Testis (tissue), 3 donors: Measurements from ENCODE around the gene PTPRD. TPM values are rescaled to one million over a fixed set of nuclear protein-coding genes. Genes with fewer than 3 reads are reported as not detected.

Source experiments
- DNase-seq: peaks from one replicate; pipeline ENCODE4 v3.0.0-alpha.2; 2019
- H3K27ac ChIP-seq, 2 donors: fragments of 200-600 bp; sonication (generic); one replicate each; pipeline ENCODE4 v1.5.1; 2019
- H3K27me3 ChIP-seq: fragments of 200-600 bp; sonication (generic); one replicate; pipeline ENCODE4 v1.5.1; 2019
- H3K36me3 ChIP-seq: fragments of 200-600 bp; sonication (generic); one replicate; pipeline ENCODE4 v1.5.1; 2017; ENCODE audit warnings: low read depth; ENCODE audit errors: missing control alignments
- H3K4me1 ChIP-seq: fragments of 200-600 bp; sonication (generic); one replicate; pipeline ENCODE4 v1.5.1; 2019
- H3K4me3 ChIP-seq, 2 donors: fragments of 200-600 bp; sonication (generic); one replicate each; pipeline ENCODE4 v1.5.1; 2017 to 2019
- H3K9me3 ChIP-seq: fragments of 200-600 bp; sonication (generic); one replicate; pipeline ENCODE4 v1.5.1; 2017
- POLR2A ChIP-seq: fragments of 450-650 bp; IDR thresholded peaks from one replicate; pipeline ENCODE4 v1.6.1; 2017; ENCODE audit warnings: antibody characterized with exemption, mild to moderate bottlenecking, moderate library complexity
- WGBS, 2 donors: methylation state at CpG; one replicate each; pipeline ENCODE4 v1.1.5; 2018; 5-methylcytosine and 5-hydroxymethylcytosine counted together
- intact Hi-C: fragments of 100-400 bp; cut with DNase I; formaldehyde crosslinking; loops from one replicate; pipeline ENCODE4 v1.15.1; 2023; ENCODE audit warnings: low total_unique reads
- polyA plus RNA-seq: library from polyadenylated mRNA; stranded (reverse); fragments of 350-450 nt; fragmentation: Illumina TruSeq; extraction: RNeasy Lipid Tissue Mini Kit (QIAGEN cat#74804); gene quantifications from one replicate; pipeline ENCODE4 v1.2.3, GENCODE V29; 2014; ENCODE audit warnings: low read depth, low replicate concordance; ENCODE audit not compliant: insufficient read depth
- total RNA-seq, 2 donors: library from RNA; depleted of rRNA; stranded (reverse); fragments of >200 nt; gene quantifications; one replicate each; pipeline ENCODE4 v1.2.3, GENCODE V29; 2016
- TF ChIP-seq, protein P1 (sequence below), 3 experiments: fragments of 450-650 bp in 2 of 3; fragments of 200-600 bp in 1 of 3; sonication (generic) in 1 of 3; IDR thresholded peaks; one replicate each; pipeline ENCODE4 v1.5.1; 2016 to 2019; ENCODE audit warnings: antibody characterized with exemption in 3 of 3, mild to moderate bottlenecking in 2 of 3, moderate library complexity in 1 of 3

Gene PTPRD
- total and polyA plus RNA-seq, 3 donors from 2014 or later, result 15.4 to 33.6 (median 32.5) TPM

DNA sequence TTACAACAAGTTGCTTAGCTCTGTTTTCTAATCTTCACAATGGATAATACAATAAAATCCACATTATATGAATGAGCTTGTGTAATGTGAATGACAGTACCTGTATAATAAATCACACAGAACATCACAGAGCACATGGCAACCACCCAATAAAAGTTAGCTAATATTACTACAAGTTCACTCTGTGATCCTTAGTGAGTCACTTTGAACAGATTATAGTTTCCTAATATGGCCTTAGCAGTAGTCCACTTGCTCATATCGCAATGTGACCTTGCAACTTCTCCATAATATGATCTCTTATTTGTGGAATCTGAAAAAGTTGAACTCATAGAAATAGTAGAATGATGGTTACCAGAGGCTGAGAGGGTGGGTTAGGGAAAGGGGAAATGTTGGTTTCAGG lies 361.3 kb downstream of the PTPRD start:
- Histone ChIP-seq H3K4me3 (no peak overlapping the region), H3K27me3 (no peaks in the 10 kb centered on the region), H3K9me3 (no peaks in the 10 kb centered on the region), H3K27ac (no peak overlapping the region), H3K36me3 (no peaks in the 10 kb centered on the region), H3K4me1 (no peaks in the 10 kb centered on the region)
- intact Hi-C loops, result no loop called here
- TF ChIP-seq, protein P1, sequence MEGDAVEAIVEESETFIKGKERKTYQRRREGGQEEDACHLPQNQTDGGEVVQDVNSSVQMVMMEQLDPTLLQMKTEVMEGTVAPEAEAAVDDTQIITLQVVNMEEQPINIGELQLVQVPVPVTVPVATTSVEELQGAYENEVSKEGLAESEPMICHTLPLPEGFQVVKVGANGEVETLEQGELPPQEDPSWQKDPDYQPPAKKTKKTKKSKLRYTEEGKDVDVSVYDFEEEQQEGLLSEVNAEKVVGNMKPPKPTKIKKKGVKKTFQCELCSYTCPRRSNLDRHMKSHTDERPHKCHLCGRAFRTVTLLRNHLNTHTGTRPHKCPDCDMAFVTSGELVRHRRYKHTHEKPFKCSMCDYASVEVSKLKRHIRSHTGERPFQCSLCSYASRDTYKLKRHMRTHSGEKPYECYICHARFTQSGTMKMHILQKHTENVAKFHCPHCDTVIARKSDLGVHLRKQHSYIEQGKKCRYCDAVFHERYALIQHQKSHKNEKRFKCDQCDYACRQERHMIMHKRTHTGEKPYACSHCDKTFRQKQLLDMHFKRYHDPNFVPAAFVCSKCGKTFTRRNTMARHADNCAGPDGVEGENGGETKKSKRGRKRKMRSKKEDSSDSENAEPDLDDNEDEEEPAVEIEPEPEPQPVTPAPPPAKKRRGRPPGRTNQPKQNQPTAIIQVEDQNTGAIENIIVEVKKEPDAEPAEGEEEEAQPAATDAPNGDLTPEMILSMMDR (IDR thresholded peaks at IDR 0.05), result no peak
- no peak for TF ChIP-seq POLR2A
- no peak for DNase-seq
- 83 to 95% methylated on average over 1 of the region's 1 CpG for WGBS, 2 donors

DNA sequence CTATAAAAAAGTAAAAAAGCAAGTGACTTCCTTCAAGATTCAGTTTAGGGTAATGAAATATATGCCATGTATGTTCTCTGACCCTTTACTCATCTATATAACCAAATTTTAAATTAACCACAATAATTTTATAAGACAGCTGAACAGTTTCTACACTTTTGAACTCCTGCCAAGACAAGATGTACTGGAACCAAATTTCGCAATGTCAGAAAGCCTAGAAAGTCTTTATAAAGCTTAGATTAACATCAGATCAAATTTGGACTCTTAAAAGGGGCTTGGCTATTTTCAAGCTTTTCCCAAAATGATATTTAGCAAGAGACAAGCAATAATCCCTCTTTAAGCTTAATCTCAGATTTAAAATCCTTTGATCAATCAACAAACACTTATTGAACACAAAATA lies 362.6 kb downstream of the PTPRD start:
- H3K4me3 ChIP-seq, result no peak overlapping the region
- H3K36me3 ChIP-seq, result no peaks in the 10 kb centered on the region
- WGBS, 2 donors, result 59 to 86% methylated on average over 1 of the region's 1 CpG
- H3K27ac ChIP-seq, result no peak overlapping the region
- intact Hi-C loops, result no loop called here
- no peak for DNase-seq
- H3K9me3 ChIP-seq, result no peaks in the 10 kb centered on the region
- H3K27me3 ChIP-seq, result no peaks in the 10 kb centered on the region
- H3K4me1 ChIP-seq, result no peaks in the 10 kb centered on the region
- TF ChIP-seq POLR2A, result no peak
- TF ChIP-seq, protein P1 (IDR thresholded peaks at IDR 0.05), result no peak

DNA sequence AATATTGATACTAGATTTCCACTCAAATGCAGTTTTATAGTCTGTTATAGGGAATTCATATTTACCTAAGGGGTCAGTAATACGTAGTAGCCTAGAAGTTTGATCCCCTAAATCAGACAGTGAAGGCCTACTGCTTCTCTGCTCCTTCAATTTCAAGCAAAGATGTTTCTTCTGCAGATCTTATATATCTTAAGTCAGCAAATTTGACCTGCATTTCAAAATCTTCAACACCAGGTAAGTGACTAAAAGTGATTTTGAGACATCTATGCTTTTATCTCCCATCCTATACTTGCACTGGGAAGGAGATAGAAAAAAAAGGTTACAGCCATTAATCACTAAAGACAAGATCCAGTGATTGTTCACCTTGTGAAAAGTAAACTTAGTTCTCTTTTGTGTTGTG lies 363.9 kb downstream of the PTPRD start:
- no peak overlapping the region for H3K4me3 ChIP-seq
- no peak for TF ChIP-seq POLR2A
- TF ChIP-seq, protein P1 (IDR thresholded peaks at IDR 0.05), result no peak
- H3K9me3 ChIP-seq, result no peaks in the 10 kb centered on the region
- DNase-seq, result no peak
- WGBS, 2 donors, result 95 to 97% methylated on average over 1 of the region's 1 CpG
- no peaks in the 10 kb centered on the region for H3K27me3 ChIP-seq
- no peaks in the 10 kb centered on the region for H3K4me1 ChIP-seq
- intact Hi-C loops, result no loop called here
- H3K27ac ChIP-seq, result no peak overlapping the region
- no peaks in the 10 kb centered on the region for H3K36me3 ChIP-seq

DNA sequence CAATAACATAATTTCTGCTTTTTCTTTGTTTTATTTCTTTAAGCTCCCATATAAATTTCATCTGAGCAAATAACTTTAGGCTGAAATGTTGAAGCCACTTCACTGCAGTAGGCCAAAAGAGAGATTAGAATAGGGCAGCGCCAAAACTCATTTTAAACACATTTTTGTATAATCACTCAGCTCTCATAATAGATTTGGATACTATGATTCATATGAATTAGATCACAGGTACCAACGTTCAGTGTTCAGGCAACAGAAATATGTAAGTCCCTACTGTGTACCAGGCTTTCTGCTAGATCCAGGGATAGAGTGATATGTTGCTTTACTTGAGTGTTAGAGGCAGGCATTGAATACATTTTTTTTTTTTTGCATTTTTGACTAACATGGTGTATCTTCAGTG lies 370.5 kb downstream of the PTPRD start:
- Histone ChIP-seq H3K27me3 (no peaks in the 10 kb centered on the region), H3K4me1 (no peaks in the 10 kb centered on the region), H3K9me3 (no peaks in the 10 kb centered on the region), H3K36me3 (no peaks in the 10 kb centered on the region), H3K4me3 (no peak overlapping the region), H3K27ac (no peak overlapping the region)
- intact Hi-C loops, result no loop called here
- DNase-seq, result no peak
- WGBS, 2 donors, result 77 to 84% methylated on average over 2 of the region's 2 CpGs
- TF ChIP-seq, protein P1 (IDR thresholded peaks at IDR 0.05), result no peak
- no peak for TF ChIP-seq POLR2A

DNA sequence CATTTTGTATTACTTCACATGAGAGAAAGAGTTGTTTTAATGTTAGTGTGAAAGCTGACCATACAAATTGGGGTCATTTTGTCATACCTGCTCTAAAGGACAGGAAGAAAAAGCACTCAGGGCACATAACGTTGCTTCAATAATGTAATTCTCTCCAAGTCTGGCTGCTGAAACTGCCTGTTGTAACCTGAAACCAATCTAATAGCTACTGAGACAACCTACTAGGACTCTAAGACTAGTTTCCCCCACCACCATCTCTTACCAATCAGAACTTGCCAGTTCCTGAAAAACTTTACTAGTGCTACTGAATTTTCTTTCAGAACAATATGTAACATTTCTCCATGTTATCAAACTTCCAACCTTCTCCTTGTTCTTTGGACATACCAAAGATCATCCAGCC lies 374.7 kb downstream of the PTPRD start:
- WGBS, 2 donors, result 52 to 56% methylated on average over 1 of the region's 1 CpG
- no peaks in the 10 kb centered on the region for H3K27me3 ChIP-seq
- no peaks in the 10 kb centered on the region for H3K36me3 ChIP-seq
- TF ChIP-seq, protein P1 (IDR thresholded peaks at IDR 0.05), result no peak
- TF ChIP-seq POLR2A, result no peak
- no peak overlapping the region for H3K27ac ChIP-seq
- H3K4me1 ChIP-seq, result no peaks in the 10 kb centered on the region
- no peak overlapping the region for H3K4me3 ChIP-seq
- intact Hi-C loops, result no loop called here
- no peaks in the 10 kb centered on the region for H3K9me3 ChIP-seq
- DNase-seq, result no peak
